Body of pancreas (tissue), 4 donors: ENCODE data around the gene RBM24. TPM values are rescaled to one million over a fixed set of nuclear protein-coding genes. Genes with fewer than 3 reads are reported as not detected.

Experiments
- ATAC-seq: fragments of 150-250 bp; one replicate; pipeline ENCODE4 v1.9.1; 2016
- DNase-seq, 4 donors: peaks; one replicate each; pipeline ENCODE4 v3.0.0-alpha.2; 2019
- H3K27ac ChIP-seq, 4 donors: fragments of 200-600 bp; sonication (generic); 1 replicate in 3 of 4; 2 replicates in 1 of 4; pipeline versions ENCODE4 v1.5.1 to v1.6.1; 2016 to 2019; ENCODE audit warnings: mild to moderate bottlenecking in 1 of 4, mixed read lengths in 1 of 4, moderate library complexity in 1 of 4
- H3K27me3 ChIP-seq, 2 donors: fragments of 200-600 bp; sonication (generic); one replicate each; pipeline ENCODE4 v1.6.0; 2016; ENCODE audit warnings: mild to moderate bottlenecking in 1 of 2
- H3K36me3 ChIP-seq, 2 donors: fragments of 200-600 bp; sonication (generic); replicated peaks in 1 of 2; 2 replicates each; pipeline ENCODE4 v1.5.1; 2016; ENCODE audit warnings: low read depth in 2 of 2; ENCODE audit not compliant: insufficient read depth in 1 of 2
- H3K4me1 ChIP-seq: fragments of 200-600 bp; sonication (generic); one replicate; pipeline ENCODE4 v1.6.0; 2016
- H3K4me3 ChIP-seq, 2 donors: fragments of 200-600 bp; sonication (generic); 1 replicate in 1 of 2; 2 replicates in 1 of 2; pipeline ENCODE4 v1.5.1; 2016 to 2019
- H3K9me3 ChIP-seq, 3 donors: fragments of 200-600 bp; sonication (generic); 1 replicate in 2 of 3; 2 replicates in 1 of 3; pipeline ENCODE4 v1.5.1; 2016
- CTCF ChIP-seq, 7 experiments: fragments of 450-650 bp in 4 of 7; fragments of 200-600 bp in 3 of 7; sonication (generic) in 3 of 7; IDR thresholded peaks; one replicate each; pipeline ENCODE4 v1.5.1; 2016 to 2019; ENCODE audit warnings: antibody characterized with exemption in 7 of 7
- POLR2A ChIP-seq, 3 donors: fragments of 450-650 bp; IDR thresholded peaks; one replicate each; pipeline ENCODE4 v1.6.1; 2016; ENCODE audit warnings: antibody characterized with exemption in 3 of 3, mild to moderate bottlenecking in 2 of 3
- WGBS, 2 donors: methylation state at CpG; one replicate each; pipeline ENCODE4 v1.1.5; 2017; 5-methylcytosine and 5-hydroxymethylcytosine counted together
- intact Hi-C: fragments of 100-400 bp; cut with DNase I; formaldehyde crosslinking; loops from one replicate; pipeline ENCODE4 v1.15.1; 2023
- total RNA-seq, 2 donors: library from RNA; depleted of rRNA; stranded (reverse); fragments of >200 nt; gene quantifications; one replicate each; pipeline ENCODE4 v1.1.0, GENCODE V29; 2016

Gene RBM24
- total RNA-seq, 2 donors from 2014 or later: 2.3 TPM; not detected in 1

GRCh38 chr6:17331238-17331637, 50.1 kb downstream of the RBM24 start:
- TF ChIP-seq POLR2A (IDR thresholded peaks at IDR 0.05) (no peak), CTCF (IDR thresholded peaks at IDR 0.05) (no peak)
- Histone ChIP-seq H3K4me1 (no peaks in the 10 kb centered on the region), H3K9me3 (no peaks in the 10 kb centered on the region), H3K27me3 (no peaks in the 10 kb centered on the region), H3K4me3 (no peak overlapping the region), H3K36me3 (no peaks in the 10 kb centered on the region), H3K27ac (no peak overlapping the region)
- intact Hi-C loops: no loop called here
- DNase-seq: no peak
- ATAC-seq: no peak
- 55 to 67% methylated on average over 5 of the region's 5 CpGs for WGBS, 2 donors

- intact Hi-C loops: no loop called here
- Histone ChIP-seq H3K4me1 (no peaks in the 10 kb centered on the region), H3K27ac (no peak overlapping the region), H3K27me3 (no peaks in the 10 kb centered on the region), H3K9me3 (no peaks in the 10 kb centered on the region), H3K36me3 (no peaks in the 10 kb centered on the region), H3K4me3 (no peak overlapping the region)
- ATAC-seq (no peak), DNase-seq (no peak)
- TF ChIP-seq CTCF (IDR thresholded peaks at IDR 0.05): no peak
- WGBS, 2 donors: 65 to 77% methylated on average over 7 of the region's 7 CpGs
Measured at GRCh38 chr6:17334265-17334664, 53.1 kb downstream of the RBM24 start.

GRCh38 chr6:17336425-17336824, 55.3 kb downstream of the RBM24 start:
- WGBS, 2 donors: 80 to 82% methylated on average over 2 of the region's 2 CpGs

GRCh38 chr6:17339308-17339670, 58.1 kb downstream of the RBM24 start:
- Histone ChIP-seq H3K27me3 (no peaks in the 10 kb centered on the region), H3K9me3 (no peaks in the 10 kb centered on the region), H3K27ac (no peak overlapping the region), H3K36me3 (no peaks in the 10 kb centered on the region), H3K4me1 (no peaks in the 10 kb centered on the region), H3K4me3 (no peak overlapping the region)
- intact Hi-C loops: no loop called here
- DNase-seq (no peak), ATAC-seq (no peak)
- WGBS, 2 donors: 96 to 97% methylated on average over 2 of the region's 2 CpGs
- TF ChIP-seq POLR2A (IDR thresholded peaks at IDR 0.05) (no peak), CTCF (IDR thresholded peaks at IDR 0.05) (no peak)

More at GRCh38 chr6:17336425-17336824, 55.3 kb downstream of the RBM24 start:
- no peaks in the 10 kb centered on the region for H3K27me3 ChIP-seq
- DNase-seq (no peak), ATAC-seq (no peak)
- H3K4me3 ChIP-seq: no peak overlapping the region
- H3K4me1 ChIP-seq: no peaks in the 10 kb centered on the region
- no peaks in the 10 kb centered on the region for H3K9me3 ChIP-seq
- no peak overlapping the region for H3K27ac ChIP-seq
- intact Hi-C loops: no loop called here
- no peak for TF ChIP-seq CTCF (IDR thresholded peaks at IDR 0.05)
- TF ChIP-seq POLR2A (IDR thresholded peaks at IDR 0.05): no peak
- no peaks in the 10 kb centered on the region for H3K36me3 ChIP-seq

- Histone ChIP-seq H3K36me3 (no peaks in the 10 kb centered on the region), H3K4me3 (no peak overlapping the region), H3K4me1 (no peaks in the 10 kb centered on the region), H3K9me3 (no peaks in the 10 kb centered on the region), H3K27ac (no peak overlapping the region), H3K27me3 (no peaks in the 10 kb centered on the region)
- 70 to 77% methylated on average over 7 of the region's 7 CpGs for WGBS, 2 donors
- TF ChIP-seq CTCF (IDR thresholded peaks at IDR 0.05) (no peak), POLR2A (IDR thresholded peaks at IDR 0.05) (no peak)
- no peak for DNase-seq
- ATAC-seq: no peak
- intact Hi-C loops: no loop called here
Measured at GRCh38 chr6:17341117-17341805, 60.1 kb downstream of the RBM24 start.
